ENCODE results near the gene RAB6B.

RAB6B gene

DNA sequence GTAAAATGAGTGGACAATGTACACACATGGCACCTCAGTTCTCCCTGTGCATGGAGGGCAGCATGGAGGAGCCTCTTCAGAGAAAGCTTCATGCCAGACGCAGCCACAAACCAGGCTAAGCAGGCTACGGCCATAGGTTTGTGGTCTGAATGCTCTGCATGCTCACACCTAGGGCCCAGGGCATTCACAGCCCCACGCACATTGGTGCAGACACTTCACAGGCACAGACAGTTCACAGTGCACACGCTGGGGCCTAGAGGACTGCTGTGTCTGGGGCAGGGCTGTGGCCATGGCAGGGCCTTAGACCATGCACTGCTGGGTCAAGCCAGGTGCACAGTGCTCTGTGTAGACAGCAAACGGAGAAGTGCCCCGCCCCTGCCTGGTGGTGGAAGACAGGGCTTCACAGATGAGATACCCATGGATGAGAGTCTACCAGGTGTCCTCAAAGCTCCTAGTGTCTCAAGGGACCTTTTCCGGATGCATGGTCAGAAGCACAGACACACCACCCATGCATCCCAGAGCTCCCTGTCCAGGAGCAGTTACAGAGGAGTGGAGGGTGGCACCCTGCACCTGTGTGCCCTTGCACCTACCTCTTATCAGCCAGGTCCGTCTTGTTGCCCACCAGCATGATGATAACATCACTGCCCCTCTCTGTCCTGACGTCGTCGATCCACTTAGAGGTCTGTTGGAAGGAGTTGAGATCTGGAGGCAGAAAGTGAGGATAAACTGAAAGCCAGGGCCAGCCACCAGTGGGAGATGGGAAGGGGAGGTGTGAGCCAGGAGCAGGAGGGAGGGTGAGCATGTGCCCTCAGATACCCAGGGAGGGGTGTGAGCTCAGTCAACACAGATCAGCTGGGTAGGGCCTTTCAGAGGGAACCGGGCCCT is 56.5 kb downstream of the RAB6B start:
- in situ Hi-C loops (cut with HindIII; ENCODE audit: low sequenced_read_pairs) = no loop called here

GRCh38 chr3:133838296-133838789 is 57.3 kb downstream of the RAB6B start:
- in situ Hi-C loops (cut with HindIII; ENCODE audit: low sequenced_read_pairs) = no loop called here

- in situ Hi-C loops (cut with HindIII; ENCODE audit: low sequenced_read_pairs) = no loop called here
These were observed 58.0 kb downstream of the RAB6B start for GRCh38 chr3:133837487-133838295.

DNA sequence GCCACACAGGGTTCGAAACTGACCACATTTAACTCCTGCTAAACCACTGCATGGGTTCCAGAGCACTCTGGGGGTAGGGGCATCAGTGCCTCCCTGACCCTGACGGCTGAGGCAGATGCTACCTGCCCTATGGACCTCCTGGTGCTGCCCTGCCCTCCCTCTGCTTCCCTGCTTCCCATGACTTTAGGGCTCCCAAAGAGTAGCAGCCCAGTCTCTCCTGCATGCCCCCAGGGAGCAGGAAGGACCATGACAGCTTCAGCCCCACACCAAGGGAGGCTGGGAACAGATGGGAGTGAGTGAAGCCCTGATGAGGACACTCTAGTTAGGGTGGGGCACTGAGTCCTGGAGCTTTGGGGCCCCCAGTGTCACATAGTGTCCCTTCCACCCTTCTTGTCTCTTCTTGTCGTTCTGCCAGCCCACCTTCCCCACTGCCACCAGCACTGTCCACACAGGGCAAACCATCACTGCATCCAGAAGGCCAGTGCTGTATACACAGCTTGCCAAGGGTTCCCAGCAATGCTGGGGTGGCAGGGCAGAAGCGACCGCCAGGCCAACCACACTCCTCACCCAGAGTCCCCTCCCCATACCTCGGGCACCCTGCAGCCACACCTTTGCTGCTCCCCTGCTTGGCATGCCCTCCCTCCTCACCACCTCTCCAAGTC is 59.1 kb downstream of the RAB6B start:
- in situ Hi-C loops (cut with HindIII; ENCODE audit: low sequenced_read_pairs) = no loop called here

DNA sequence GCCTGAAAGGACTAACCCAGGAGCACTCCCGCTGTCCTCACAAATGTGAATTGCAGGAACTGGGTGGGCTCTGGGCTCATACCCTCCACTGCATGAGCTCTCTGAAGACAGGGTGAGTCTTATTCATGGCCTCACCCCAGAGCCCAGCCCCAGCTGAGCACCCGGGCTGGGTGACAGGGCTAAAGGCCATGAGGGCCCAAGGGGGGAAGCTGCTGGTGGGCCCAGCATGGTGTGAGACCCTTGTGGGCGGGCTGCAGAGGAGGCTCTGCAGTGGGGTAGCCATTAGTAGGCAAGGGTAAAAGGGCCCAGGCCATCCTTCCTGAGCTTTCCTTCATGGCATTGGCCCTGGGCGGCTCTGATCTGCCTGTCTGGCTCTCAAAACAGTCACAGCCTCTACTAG is 59.7 kb downstream of the RAB6B start:
- in situ Hi-C loops (cut with HindIII; ENCODE audit: low sequenced_read_pairs) = no loop called here

- in situ Hi-C loops (cut with HindIII; ENCODE audit: low sequenced_read_pairs) = no loop called here
These were observed 60.3 kb downstream of the RAB6B start for GRCh38 chr3:133835418-133835743.

DNA sequence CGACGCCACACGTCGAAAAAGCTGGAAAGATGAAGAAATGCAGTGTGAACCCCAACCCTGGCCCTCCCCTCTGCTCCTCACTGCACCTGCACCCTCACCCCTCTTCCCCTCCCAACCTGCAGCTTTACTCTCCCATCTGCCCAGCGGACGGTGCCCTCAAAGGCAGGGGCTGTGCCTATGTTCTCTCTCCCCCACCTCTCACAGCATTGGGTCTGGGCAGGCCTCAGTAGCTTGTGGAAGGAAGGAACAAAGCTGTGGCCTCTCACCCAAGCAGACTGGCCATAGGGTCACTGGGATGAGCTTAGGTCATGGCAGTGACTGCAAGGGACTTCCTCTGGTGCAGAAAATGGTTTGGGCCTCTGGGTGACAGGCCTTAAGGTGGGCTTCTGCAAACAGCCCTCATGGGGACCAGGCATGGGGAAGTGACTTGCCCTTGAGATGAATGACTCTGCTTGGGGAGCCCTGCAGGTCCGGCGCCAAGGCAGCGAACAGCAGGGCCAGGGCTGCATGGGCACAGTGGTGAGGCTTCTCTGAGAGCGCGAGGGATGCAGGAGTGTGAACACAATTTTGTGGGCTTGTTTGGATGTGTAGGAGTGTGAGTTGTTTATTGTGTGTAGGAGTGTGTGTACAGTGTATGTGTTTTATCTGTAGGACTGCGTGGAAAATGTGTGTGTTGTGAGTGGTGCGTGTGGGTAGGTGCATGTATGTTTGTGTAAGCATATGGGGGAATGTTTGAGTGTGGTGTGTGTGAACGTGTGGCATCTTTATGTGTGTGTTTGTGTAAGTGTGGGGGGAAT is 60.9 kb downstream of the RAB6B start:
- in situ Hi-C loops (cut with HindIII; ENCODE audit: low sequenced_read_pairs) = no loop called here

DNA sequence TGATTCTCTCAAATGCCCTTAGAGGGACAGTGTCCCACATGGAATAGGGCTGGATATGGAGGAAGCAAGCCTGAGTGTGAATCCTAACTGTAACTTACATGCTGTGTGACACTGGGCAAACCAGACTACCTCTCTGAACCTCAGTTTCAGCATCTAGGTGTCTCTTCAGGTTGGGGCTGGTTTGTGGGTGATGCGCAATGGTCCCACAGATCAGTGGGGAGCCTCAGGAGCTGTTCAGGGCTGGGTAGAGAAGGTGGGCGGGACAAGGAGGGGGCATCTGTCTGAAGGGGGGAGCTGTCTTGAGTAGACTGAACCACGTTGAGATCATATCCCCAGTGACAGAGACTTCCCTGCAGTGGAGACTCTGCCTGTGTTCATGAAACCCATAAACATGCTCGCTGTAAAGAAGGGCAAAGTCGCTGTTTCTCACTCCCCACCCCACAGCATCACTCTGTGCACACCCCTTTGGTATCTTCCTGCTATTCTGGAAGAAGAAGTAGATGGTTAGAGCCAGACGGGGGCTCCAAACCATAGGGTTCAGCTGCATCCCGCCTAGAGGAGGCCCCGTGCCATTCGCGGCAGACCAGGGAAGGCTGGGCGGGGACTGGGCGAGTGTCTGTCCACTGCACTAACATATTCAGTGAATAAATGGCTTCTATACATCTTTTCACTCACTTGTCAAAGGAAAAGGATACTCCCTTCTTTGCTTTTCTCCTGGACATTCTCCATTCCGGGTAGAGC is 61.6 kb downstream of the RAB6B start:
- in situ Hi-C loops (cut with HindIII; ENCODE audit: low sequenced_read_pairs) = no loop called here

DNA sequence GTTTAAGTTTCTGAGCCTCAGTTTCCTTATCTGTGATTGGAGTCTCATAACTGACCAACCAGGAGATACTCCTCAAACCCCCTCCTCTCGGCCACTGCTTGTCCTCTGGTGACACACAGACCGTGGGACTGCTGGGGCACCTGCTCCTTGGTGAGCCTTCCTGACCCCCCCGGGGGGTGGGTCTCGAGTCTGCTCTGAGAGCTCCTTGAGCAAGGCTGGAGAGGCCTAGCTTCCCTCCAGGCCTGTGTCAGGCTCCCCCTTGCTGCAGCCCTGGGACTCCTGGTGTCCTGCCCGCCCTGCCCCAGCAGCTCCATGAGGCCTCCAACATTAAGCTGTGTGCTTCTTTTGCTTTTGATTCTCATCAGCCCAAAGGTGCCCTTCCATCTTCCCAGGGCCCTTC is 62.4 kb downstream of the RAB6B start:
- in situ Hi-C loops (cut with HindIII; ENCODE audit: low sequenced_read_pairs) = no loop called here

GRCh38 chr3:133832802-133833144 is 62.9 kb downstream of the RAB6B start:
- in situ Hi-C loops (cut with HindIII; ENCODE audit: low sequenced_read_pairs) = no loop called here

- in situ Hi-C loops (cut with HindIII; ENCODE audit: low sequenced_read_pairs) = no loop called here
These were observed 63.5 kb downstream of the RAB6B start for GRCh38 chr3:133831966-133832801.

DNA sequence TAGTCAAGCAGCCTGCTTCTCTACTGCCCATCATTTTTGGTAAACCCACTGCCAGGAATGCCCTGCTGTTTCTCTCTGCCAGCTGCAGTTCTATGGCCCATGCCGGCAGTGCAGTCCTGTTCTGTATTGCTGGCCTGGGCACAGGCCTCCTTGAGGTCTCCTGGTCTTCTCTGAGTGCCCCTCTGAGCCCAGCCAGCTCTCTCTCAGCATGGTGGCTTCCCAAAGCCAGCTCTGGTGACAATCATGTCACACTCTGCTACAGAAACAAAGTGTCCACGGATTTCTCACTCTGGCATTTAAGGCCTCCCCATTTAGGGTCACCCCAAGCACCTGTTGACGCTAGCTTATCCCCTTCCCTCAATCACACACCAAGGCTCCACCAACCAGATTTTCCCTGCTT is 65.6 kb downstream of the RAB6B start:
- in situ Hi-C loops (cut with HindIII; ENCODE audit: low sequenced_read_pairs) = no loop called here

- in situ Hi-C loops (cut with HindIII; ENCODE audit: low sequenced_read_pairs) = no loop called here
These were observed 66.4 kb downstream of the RAB6B start for GRCh38 chr3:133829310-133829707.

- in situ Hi-C loops (cut with HindIII; ENCODE audit: low sequenced_read_pairs) = no loop called here
These were observed 66.9 kb downstream of the RAB6B start for GRCh38 chr3:133828576-133829309.

DNA sequence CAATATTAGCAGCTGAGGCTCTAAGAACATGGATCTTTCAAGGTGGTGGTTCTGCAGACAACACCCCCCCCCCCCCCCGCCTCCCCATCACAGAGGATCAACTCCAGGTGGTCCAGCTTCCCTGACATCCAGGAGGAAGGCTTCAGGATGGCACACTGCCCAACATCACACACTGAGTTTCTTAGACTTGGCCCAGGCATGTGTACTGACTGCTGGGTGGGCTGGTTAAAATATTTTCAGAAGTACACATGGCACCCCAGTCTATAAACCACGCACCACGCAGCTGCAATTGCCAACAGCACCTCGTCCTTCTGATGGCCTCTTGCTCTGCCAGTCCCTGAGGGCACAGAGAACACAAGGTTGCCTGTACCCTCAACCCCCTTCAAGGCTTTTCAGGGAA is 68.0 kb downstream of the RAB6B start:
- in situ Hi-C loops (cut with HindIII; ENCODE audit: low sequenced_read_pairs) = no loop called here

DNA sequence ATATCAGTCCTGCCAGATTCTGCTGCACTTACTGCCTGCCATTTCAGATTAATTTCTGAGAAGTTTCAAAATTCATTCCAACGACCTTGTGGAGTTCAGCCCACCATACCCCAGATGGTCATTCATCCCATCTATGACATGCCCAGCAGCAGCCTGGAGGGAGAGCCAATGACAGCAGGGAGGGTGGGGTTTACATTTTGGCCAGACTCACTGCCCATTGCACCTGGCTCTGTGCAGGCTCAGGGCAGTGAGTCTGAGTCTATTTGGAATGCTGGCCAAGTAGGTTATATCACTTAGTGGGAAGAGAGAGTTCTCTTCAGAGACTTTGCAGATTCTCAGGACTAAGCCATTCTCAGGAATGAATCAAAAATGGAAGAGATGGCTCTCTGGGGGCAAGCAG is 68.5 kb downstream of the RAB6B start:
- in situ Hi-C loops (cut with HindIII; ENCODE audit: low sequenced_read_pairs) = no loop called here

GRCh38 chr3:133825969-133826727 is 69.5 kb downstream of the RAB6B start:
- in situ Hi-C loops (cut with HindIII; ENCODE audit: low sequenced_read_pairs) = no loop called here
